Measurements from ENCODE around the gene KDM1A.

The KDM1A gene

GRCh38 chr1:23079025-23079424 is 59.8 kb downstream of the KDM1A start:
- DNase-seq = no peak

- no peak for DNase-seq
These were observed 61.6 kb downstream of the KDM1A start for GRCh38 chr1:23080885-23081284.

- no peak for DNase-seq
These were observed 62.1 kb downstream of the KDM1A start for GRCh38 chr1:23081376-23081775.

GRCh38 chr1:23083714-23084480 is 64.6 kb downstream of the KDM1A start:
- DNase-seq = no peak

GRCh38 chr1:23084880-23085279 is 65.6 kb downstream of the KDM1A start:
- no peak for DNase-seq

GRCh38 chr1:23085696-23086095 is 66.4 kb downstream of the KDM1A start:
- DNase-seq = no peak

- DNase-seq = no peak
These were observed 68.8 kb downstream of the KDM1A start for GRCh38 chr1:23088027-23088426.

- DNase-seq = no peak
These were observed 70.8 kb downstream of the KDM1A start for GRCh38 chr1:23090056-23090455.

GRCh38 chr1:23091545-23091944 is 72.3 kb downstream of the KDM1A start:
- no peak for DNase-seq

GRCh38 chr1:23092447-23092846 is 73.2 kb downstream of the KDM1A start:
- no peak for DNase-seq

- DNase-seq = no peak
These were observed 78.0 kb downstream of the KDM1A start for GRCh38 chr1:23097316-23097715.

GRCh38 chr1:23098463-23099170 is 79.3 kb downstream of the KDM1A start:
- peak; percentile 82 for DNase-seq

GRCh38 chr1:23099171-23099536 is 79.9 kb downstream of the KDM1A start:
- DNase-seq = no peak

GRCh38 chr1:23100074-23100748 is 80.9 kb downstream of the KDM1A start:
- DNase-seq = peak; percentile 83

- no peak for DNase-seq
These were observed 82.0 kb downstream of the KDM1A start for GRCh38 chr1:23101101-23101827.

GRCh38 chr1:23101887-23102286 is 82.6 kb downstream of the KDM1A start:
- no peak for DNase-seq

- DNase-seq = no peak
These were observed 83.0 kb downstream of the KDM1A start for GRCh38 chr1:23102289-23102688.

GRCh38 chr1:23103001-23103889 is 84.0 kb downstream of the KDM1A start:
- DNase-seq = peak; percentile 75

GRCh38 chr1:23108918-23109533 is 89.8 kb downstream of the KDM1A start:
- no peak for DNase-seq

- no peak for DNase-seq
These were observed 91.1 kb downstream of the KDM1A start for GRCh38 chr1:23110391-23110790.
